Liver (tissue), 9 donors: Measurements from ENCODE around the gene ARL6IP4. TPM values are rescaled to one million over a fixed set of nuclear protein-coding genes. Genes with fewer than 3 reads are reported as not detected.

Experiments
- DNase-seq: peaks from one replicate; pipeline ENCODE4 v3.0.0-alpha.2; 2017; ENCODE audit warnings: low spot score
- H3K27ac ChIP-seq, 2 donors: one replicate each; pipeline ENCODE4 v1.7.0; 2013; ENCODE audit warnings: inconsistent platforms in 2 of 2, low read length in 2 of 2, control low read depth in 1 of 2, low read depth in 1 of 2, mild to moderate bottlenecking in 1 of 2
- H3K27me3 ChIP-seq, 4 donors: one replicate each; pipeline versions ENCODE4 v1.6.1 to v1.7.0; 2013; ENCODE audit warnings: low read length in 3 of 4, inconsistent platforms in 1 of 4, mild to moderate bottlenecking in 1 of 4, moderate library complexity in 1 of 4; ENCODE audit not compliant: control insufficient read depth in 4 of 4, insufficient read depth in 4 of 4
- H3K36me3 ChIP-seq, 4 donors: one replicate each; pipeline versions ENCODE4 v1.6.1 to v1.7.0; 2013; ENCODE audit warnings: low read length in 3 of 4, mild to moderate bottlenecking in 3 of 4, low read depth in 1 of 4, moderate library complexity in 1 of 4; ENCODE audit not compliant: control insufficient read depth in 4 of 4, insufficient read depth in 3 of 4
- H3K4me1 ChIP-seq, 4 donors: one replicate each; pipeline versions ENCODE4 v1.6.1 to v1.7.0; 2013; ENCODE audit warnings: low read length in 3 of 4, mild to moderate bottlenecking in 3 of 4, moderate library complexity in 1 of 4; ENCODE audit not compliant: control insufficient read depth in 4 of 4, insufficient read depth in 4 of 4
- H3K4me3 ChIP-seq, 3 donors: one replicate each; pipeline versions ENCODE4 v1.6.1 to v1.7.0; 2013; ENCODE audit warnings: low read length in 3 of 3, control low read depth in 1 of 3, low read depth in 1 of 3, mild to moderate bottlenecking in 1 of 3
- H3K9ac ChIP-seq, 2 donors: one replicate each; pipeline ENCODE4 v1.7.0; 2013; ENCODE audit warnings: low read length in 2 of 2, mild to moderate bottlenecking in 2 of 2, moderate library complexity in 2 of 2, control low read depth in 1 of 2, low read depth in 1 of 2
- H3K9me3 ChIP-seq, 4 donors: one replicate each; pipeline versions ENCODE4 v1.6.1 to v1.7.0; 2013; ENCODE audit warnings: low read length in 3 of 4; ENCODE audit not compliant: control insufficient read depth in 4 of 4
- EGR1 ChIP-seq, 2 donors: IDR thresholded peaks; 2 replicates each; pipeline ENCODE4 v1.6.1; 2016 to 2018; ENCODE audit warnings: antibody characterized with exemption in 2 of 2, low read depth in 2 of 2
- FOXA1 ChIP-seq: IDR thresholded peaks from 2 replicates; pipeline ENCODE4 v1.6.1; 2016; ENCODE audit warnings: antibody characterized with exemption
- FOXA2 ChIP-seq: IDR thresholded peaks from 2 replicates; pipeline ENCODE4 v1.6.1; 2016; ENCODE audit warnings: antibody characterized with exemption
- GABPA ChIP-seq, 2 donors: IDR thresholded peaks in 1 of 2; conservative IDR thresholded peaks in 1 of 2; 2 replicates each; pipeline ENCODE4 v1.6.1; 2016; ENCODE audit warnings: antibody characterized with exemption in 2 of 2, mild to moderate bottlenecking in 1 of 2, moderate library complexity in 1 of 2
- HNF4A ChIP-seq, 2 donors: conservative IDR thresholded peaks; 2 replicates each; pipeline ENCODE4 v1.6.1; 2016; ENCODE audit warnings: antibody characterized with exemption in 2 of 2, mild to moderate bottlenecking in 2 of 2
- JUND ChIP-seq, 2 donors: IDR thresholded peaks; 2 replicates each; pipeline ENCODE4 v1.6.1; 2016; ENCODE audit warnings: antibody characterized with exemption in 2 of 2
- NR2F2 ChIP-seq: IDR thresholded peaks from 2 replicates; pipeline ENCODE4 v1.6.1; 2016; ENCODE audit warnings: antibody characterized with exemption
- RAD21 ChIP-seq, 2 donors: IDR thresholded peaks; 2 replicates each; pipeline ENCODE4 v1.6.1; 2016; ENCODE audit warnings: antibody characterized with exemption in 2 of 2, mild to moderate bottlenecking in 2 of 2
- RXRA ChIP-seq, 2 donors: IDR thresholded peaks; 2 replicates each; pipeline ENCODE4 v1.6.1; 2017 to 2018; ENCODE audit warnings: antibody characterized with exemption in 2 of 2, mild to moderate bottlenecking in 1 of 2
- SP1 ChIP-seq: IDR thresholded peaks from 2 replicates; pipeline ENCODE4 v1.6.1; 2018; ENCODE audit warnings: antibody characterized with exemption, mild to moderate bottlenecking
- TAF1 ChIP-seq: conservative IDR thresholded peaks from 2 replicates; pipeline ENCODE4 v1.6.1; 2016; ENCODE audit warnings: antibody characterized with exemption, mild to moderate bottlenecking
- YY1 ChIP-seq: IDR thresholded peaks from 2 replicates; pipeline ENCODE4 v1.6.1; 2016; ENCODE audit warnings: antibody characterized with exemption, mild to moderate bottlenecking
- WGBS: extraction: QIAGEN DNeasy Blood & Tissue Kit; methylation state at CpG from one replicate; pipeline ENCODE4 v1.1.7; 2013; 5-methylcytosine and 5-hydroxymethylcytosine counted together
- polyA plus RNA-seq, 2 donors: library from polyadenylated mRNA; stranded (reverse) in 1 of 2; unstranded in 1 of 2; fragments of 200-250 nt in 1 of 2; fragments of >200 nt in 1 of 2; fragmentation: Nextera tagmentation in 1 of 2; extraction: Ambion mirVana in 1 of 2; gene quantifications; one replicate each; pipeline versions ENCODE4 v1.2.1 to v1.2.3, GENCODE V29; 2013 to 2015
- total RNA-seq, 2 donors: library from RNA; depleted of rRNA; stranded (reverse); fragments of >200 nt; gene quantifications; one replicate each; pipeline ENCODE4 v1.2.3, GENCODE V29; 2014
- TF ChIP-seq, protein P1 (sequence below): IDR thresholded peaks from 2 replicates; pipeline ENCODE4 v1.6.1; 2016; ENCODE audit warnings: antibody characterized with exemption, mild to moderate bottlenecking
- TF ChIP-seq, protein P2 (sequence below): IDR thresholded peaks from 2 replicates; pipeline ENCODE4 v1.6.1; 2016; ENCODE audit warnings: antibody characterized with exemption
- TF ChIP-seq, protein P3 (sequence below): IDR thresholded peaks from 2 replicates; pipeline ENCODE4 v1.6.1; 2016; ENCODE audit warnings: antibody characterized with exemption
- TF ChIP-seq, protein P4 (sequence below): IDR thresholded peaks from 2 replicates; pipeline ENCODE4 v1.6.1; 2016; ENCODE audit warnings: antibody characterized with exemption
- TF ChIP-seq, protein P5 (sequence below): fragments of 150-350 bp; IDR thresholded peaks from 2 replicates; pipeline ENCODE4 v1.5.1; 2017; ENCODE audit warnings: improper control_type of control experiment, low read depth, low read length; ENCODE audit not compliant: missing input control
- donor health status: healthy.
- donor health status: healthy.
- donor health status: healthy.
- donor health status: healthy.
- donor health status: healthy.

Gene ARL6IP4
- total and polyA plus RNA-seq, 4 donors = 59.2 to 187 (median 121) TPM

DNA sequence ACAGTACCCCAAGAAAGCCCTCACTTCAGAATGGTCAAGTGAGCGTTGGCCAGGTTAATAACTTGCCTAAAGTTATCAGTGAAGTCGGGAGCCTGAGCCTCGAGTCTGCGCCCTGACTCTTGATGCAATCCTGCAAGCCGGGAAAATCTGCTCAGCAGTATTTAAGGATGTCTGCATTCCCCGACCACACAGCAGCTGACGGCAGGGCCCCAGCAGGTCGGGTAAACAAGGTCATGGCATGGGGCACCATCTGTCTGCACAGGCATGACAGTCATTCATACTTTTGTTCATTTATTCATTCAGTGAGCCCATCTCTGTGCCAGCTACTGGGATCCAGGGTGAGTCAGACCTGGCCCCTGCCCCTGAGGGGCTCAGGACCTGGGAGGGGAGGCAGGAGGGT lies 25.3 kb upstream of the ARL6IP4 start:
- Histone ChIP-seq H3K4me3 (no peak overlapping the region), H3K27ac (no peak overlapping the region), H3K9me3 (no peaks in the 10 kb centered on the region), H3K27me3 (no peaks in the 10 kb centered on the region), H3K9ac (no peak overlapping the region), H3K4me1 (no peaks in the 10 kb centered on the region), H3K36me3 (peaks cover 0 to 1% (median 0%) of the 10 kb centered on the region in 4 donors)
- DNase-seq = no peak
- TF ChIP-seq NR2F2 = no peak
- no peak for TF ChIP-seq FOXA2
- no peak for TF ChIP-seq HNF4A (conservative IDR thresholded peaks at IDR 0.05)
- TF ChIP-seq, protein P1, sequence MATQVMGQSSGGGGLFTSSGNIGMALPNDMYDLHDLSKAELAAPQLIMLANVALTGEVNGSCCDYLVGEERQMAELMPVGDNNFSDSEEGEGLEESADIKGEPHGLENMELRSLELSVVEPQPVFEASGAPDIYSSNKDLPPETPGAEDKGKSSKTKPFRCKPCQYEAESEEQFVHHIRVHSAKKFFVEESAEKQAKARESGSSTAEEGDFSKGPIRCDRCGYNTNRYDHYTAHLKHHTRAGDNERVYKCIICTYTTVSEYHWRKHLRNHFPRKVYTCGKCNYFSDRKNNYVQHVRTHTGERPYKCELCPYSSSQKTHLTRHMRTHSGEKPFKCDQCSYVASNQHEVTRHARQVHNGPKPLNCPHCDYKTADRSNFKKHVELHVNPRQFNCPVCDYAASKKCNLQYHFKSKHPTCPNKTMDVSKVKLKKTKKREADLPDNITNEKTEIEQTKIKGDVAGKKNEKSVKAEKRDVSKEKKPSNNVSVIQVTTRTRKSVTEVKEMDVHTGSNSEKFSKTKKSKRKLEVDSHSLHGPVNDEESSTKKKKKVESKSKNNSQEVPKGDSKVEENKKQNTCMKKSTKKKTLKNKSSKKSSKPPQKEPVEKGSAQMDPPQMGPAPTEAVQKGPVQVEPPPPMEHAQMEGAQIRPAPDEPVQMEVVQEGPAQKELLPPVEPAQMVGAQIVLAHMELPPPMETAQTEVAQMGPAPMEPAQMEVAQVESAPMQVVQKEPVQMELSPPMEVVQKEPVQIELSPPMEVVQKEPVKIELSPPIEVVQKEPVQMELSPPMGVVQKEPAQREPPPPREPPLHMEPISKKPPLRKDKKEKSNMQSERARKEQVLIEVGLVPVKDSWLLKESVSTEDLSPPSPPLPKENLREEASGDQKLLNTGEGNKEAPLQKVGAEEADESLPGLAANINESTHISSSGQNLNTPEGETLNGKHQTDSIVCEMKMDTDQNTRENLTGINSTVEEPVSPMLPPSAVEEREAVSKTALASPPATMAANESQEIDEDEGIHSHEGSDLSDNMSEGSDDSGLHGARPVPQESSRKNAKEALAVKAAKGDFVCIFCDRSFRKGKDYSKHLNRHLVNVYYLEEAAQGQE = no peak
- no peak for TF ChIP-seq FOXA1
- no peak for TF ChIP-seq JUND (IDR thresholded peaks at IDR 0.05)
- no peak for TF ChIP-seq EGR1 (IDR thresholded peaks at IDR 0.05; ENCODE audit: low read depth in 2 of 2)
- TF ChIP-seq RXRA (IDR thresholded peaks at IDR 0.05) = no peak
- no peak for TF ChIP-seq TAF1
- TF ChIP-seq YY1 = no peak
- no peak for TF ChIP-seq GABPA (IDR thresholded peaks at IDR 0.05 in 1 of 2, conservative IDR thresholded peaks at IDR 0.05 in 1 of 2)
- no peak for TF ChIP-seq RAD21 (IDR thresholded peaks at IDR 0.05)
- WGBS = 80% methylated on average over 8 of the region's 8 CpGs

DNA sequence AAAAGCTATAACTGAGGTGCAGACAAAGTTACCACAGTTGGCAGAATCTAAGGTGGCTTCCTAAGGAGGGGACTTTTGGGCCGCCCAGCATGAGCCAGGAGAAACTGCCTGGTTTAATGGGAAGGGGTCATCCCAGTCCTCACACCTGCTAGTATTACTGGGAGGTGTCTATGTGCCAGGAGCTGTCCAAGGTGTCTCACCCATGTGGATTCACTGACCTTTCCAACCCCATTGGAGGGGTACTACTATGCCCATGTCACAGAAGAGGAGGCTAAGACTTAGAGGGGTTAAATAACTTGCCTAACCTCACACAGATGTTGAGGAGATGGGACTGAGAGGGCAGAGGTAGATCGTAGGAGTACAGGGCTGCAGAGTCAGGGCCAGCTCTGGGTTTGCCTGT lies 24.4 kb upstream of the ARL6IP4 start:
- Histone ChIP-seq H3K4me1 (no peaks in the 10 kb centered on the region), H3K4me3 (no peak overlapping the region), H3K36me3 (peaks cover 0 to 1% (median 0%) of the 10 kb centered on the region in 4 donors), H3K27me3 (no peaks in the 10 kb centered on the region), H3K9me3 (no peaks in the 10 kb centered on the region), H3K9ac (no peak overlapping the region), H3K27ac (no peak overlapping the region)
- whole genome bisulfite sequencing = 89% methylated on average over 2 of the region's 2 CpGs
- TF ChIP-seq FOXA2 = no peak
- no peak for TF ChIP-seq SP1
- TF ChIP-seq, protein P2, sequence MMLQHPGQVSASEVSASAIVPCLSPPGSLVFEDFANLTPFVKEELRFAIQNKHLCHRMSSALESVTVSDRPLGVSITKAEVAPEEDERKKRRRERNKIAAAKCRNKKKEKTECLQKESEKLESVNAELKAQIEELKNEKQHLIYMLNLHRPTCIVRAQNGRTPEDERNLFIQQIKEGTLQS = no peak
- TF ChIP-seq, protein P1 = no peak
- no peak for TF ChIP-seq HNF4A (conservative IDR thresholded peaks at IDR 0.05)
- no peak for TF ChIP-seq EGR1 (IDR thresholded peaks at IDR 0.05; ENCODE audit: low read depth in 2 of 2)
- TF ChIP-seq RXRA (IDR thresholded peaks at IDR 0.05) = no peak
- no peak for TF ChIP-seq YY1
- TF ChIP-seq, protein P3, sequence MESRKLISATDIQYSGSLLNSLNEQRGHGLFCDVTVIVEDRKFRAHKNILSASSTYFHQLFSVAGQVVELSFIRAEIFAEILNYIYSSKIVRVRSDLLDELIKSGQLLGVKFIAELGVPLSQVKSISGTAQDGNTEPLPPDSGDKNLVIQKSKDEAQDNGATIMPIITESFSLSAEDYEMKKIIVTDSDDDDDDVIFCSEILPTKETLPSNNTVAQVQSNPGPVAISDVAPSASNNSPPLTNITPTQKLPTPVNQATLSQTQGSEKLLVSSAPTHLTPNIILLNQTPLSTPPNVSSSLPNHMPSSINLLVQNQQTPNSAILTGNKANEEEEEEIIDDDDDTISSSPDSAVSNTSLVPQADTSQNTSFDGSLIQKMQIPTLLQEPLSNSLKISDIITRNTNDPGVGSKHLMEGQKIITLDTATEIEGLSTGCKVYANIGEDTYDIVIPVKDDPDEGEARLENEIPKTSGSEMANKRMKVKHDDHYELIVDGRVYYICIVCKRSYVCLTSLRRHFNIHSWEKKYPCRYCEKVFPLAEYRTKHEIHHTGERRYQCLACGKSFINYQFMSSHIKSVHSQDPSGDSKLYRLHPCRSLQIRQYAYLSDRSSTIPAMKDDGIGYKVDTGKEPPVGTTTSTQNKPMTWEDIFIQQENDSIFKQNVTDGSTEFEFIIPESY = no peak
- TF ChIP-seq, protein P4, sequence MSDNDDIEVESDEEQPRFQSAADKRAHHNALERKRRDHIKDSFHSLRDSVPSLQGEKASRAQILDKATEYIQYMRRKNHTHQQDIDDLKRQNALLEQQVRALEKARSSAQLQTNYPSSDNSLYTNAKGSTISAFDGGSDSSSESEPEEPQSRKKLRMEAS = no peak
- TF ChIP-seq GABPA (IDR thresholded peaks at IDR 0.05 in 1 of 2, conservative IDR thresholded peaks at IDR 0.05 in 1 of 2) = no peak
- TF ChIP-seq, protein P5, sequence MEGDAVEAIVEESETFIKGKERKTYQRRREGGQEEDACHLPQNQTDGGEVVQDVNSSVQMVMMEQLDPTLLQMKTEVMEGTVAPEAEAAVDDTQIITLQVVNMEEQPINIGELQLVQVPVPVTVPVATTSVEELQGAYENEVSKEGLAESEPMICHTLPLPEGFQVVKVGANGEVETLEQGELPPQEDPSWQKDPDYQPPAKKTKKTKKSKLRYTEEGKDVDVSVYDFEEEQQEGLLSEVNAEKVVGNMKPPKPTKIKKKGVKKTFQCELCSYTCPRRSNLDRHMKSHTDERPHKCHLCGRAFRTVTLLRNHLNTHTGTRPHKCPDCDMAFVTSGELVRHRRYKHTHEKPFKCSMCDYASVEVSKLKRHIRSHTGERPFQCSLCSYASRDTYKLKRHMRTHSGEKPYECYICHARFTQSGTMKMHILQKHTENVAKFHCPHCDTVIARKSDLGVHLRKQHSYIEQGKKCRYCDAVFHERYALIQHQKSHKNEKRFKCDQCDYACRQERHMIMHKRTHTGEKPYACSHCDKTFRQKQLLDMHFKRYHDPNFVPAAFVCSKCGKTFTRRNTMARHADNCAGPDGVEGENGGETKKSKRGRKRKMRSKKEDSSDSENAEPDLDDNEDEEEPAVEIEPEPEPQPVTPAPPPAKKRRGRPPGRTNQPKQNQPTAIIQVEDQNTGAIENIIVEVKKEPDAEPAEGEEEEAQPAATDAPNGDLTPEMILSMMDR = no peak
- no peak for TF ChIP-seq JUND (IDR thresholded peaks at IDR 0.05)
- no peak for TF ChIP-seq RAD21 (IDR thresholded peaks at IDR 0.05)
- TF ChIP-seq TAF1 = no peak
- no peak for TF ChIP-seq NR2F2
- DNase-seq = no peak
